Activated B cell treated with CpG ODN at 0.5 μM for 24 hours (primary cell): Measurements from ENCODE around the gene C2CD2L. TPM values are rescaled to one million over a fixed set of nuclear protein-coding genes. Genes with fewer than 3 reads are reported as not detected.
"Not testable (repeated sequence)": the region's sequence is repeated elsewhere in the genome, so short reads cannot be mapped to it uniquely, and the experiment has no call there.

Experiments used
- ATAC-seq: fragments of 200-7000 bp; cut with Tn5 transposase; one replicate; pipeline ENCODE4 v1.10.0; 2021; ENCODE audit warnings: low read depth, mild to moderate bottlenecking, moderate library complexity
- CTCF ChIA-PET: fragments of 350-600 bp; sonication (Branson Sonifier 250); formaldehyde crosslinking; loops from one replicate; lab custom pipeline; 2021; ENCODE audit warnings: antibody characterized with exemption; lab: Charles Lee
- POLR2A ChIA-PET: fragments of 350-600 bp; sonication (Branson Sonifier 250); formaldehyde crosslinking; loops from one replicate; lab custom pipeline; 2021; ENCODE audit warnings: antibody characterized with exemption; lab: Charles Lee
- DNase-seq: peaks from one replicate; pipeline ENCODE4 v3.0.0; 2022
- H3K27ac Mint-ChIP-seq: one replicate; pipeline ENCODE4 v1.8.0; 2020; ENCODE audit warnings: mixed read lengths
- H3K27me3 Mint-ChIP-seq: one replicate; pipeline ENCODE4 v1.8.0; 2021; ENCODE audit warnings: mixed read lengths
- H3K36me3 Mint-ChIP-seq: one replicate; pipeline ENCODE4 v1.8.0; 2021; ENCODE audit warnings: low read depth, mixed read lengths
- H3K4me1 Mint-ChIP-seq: one replicate; pipeline ENCODE4 v1.8.0; 2021; ENCODE audit warnings: mixed read lengths
- H3K4me3 Mint-ChIP-seq: one replicate; pipeline ENCODE4 v1.8.0; 2020; ENCODE audit warnings: mild to moderate bottlenecking, mixed read lengths
- H3K9me3 Mint-ChIP-seq: one replicate; pipeline ENCODE4 v1.8.0; 2020; ENCODE audit warnings: mixed read lengths
- CTCF ChIP-seq: fragments of 200-600 bp; IDR thresholded peaks from one replicate; pipeline ENCODE4 v1.8.0; 2022; ENCODE audit warnings: antibody characterized with exemption, mild to moderate bottlenecking
- intact Hi-C: fragments of 100-400 bp; cut with micrococcal nuclease; formaldehyde crosslinking; loops from one replicate; pipeline ENCODE4 v1.15.1; 2024
- total RNA-seq: library from RNA; stranded (reverse); gene quantifications from 2 replicates; pipeline ENCODE4 v1.2.3, GENCODE V29; 2022

Gene C2CD2L
- total RNA-seq = 6.5 and 6.7 TPM in 2 replicates

GRCh38 chr11:119106564-119107537 lies at the start of gene C2CD2L:
C2CD2L (plus strand) TSS chr11:119107344; CDS start chr11:119107742, 398 bp downstream.
- intact Hi-C loops = loop anchor here (1.0 kb wide), 3 partner anchors 12 to 109 kb away; partner anchors contain the start of genes CENATAC and HINFP
- ChIA-PET POLR2A (interaction anchor here (0.6 to 3.4 kb wide), 19 partner anchors 9 to 315 kb away, joined by 3 to 45 read pairs (median 5); partner anchors contain the start of genes CBL, CENATAC, HINFP and HMBS), CTCF (interaction anchor here (0.8 to 1.2 kb wide), 3 partner anchors 14 to 99 kb away, joined by 3 to 5 read pairs (median 4); partner anchors contain the start of genes CBL and HINFP)
- Mint-ChIP-seq H3K27ac (peak within 1 kb of the TSS; percentile 90), H3K36me3 (peaks cover 18% of the 10 kb centered on the region), H3K27me3 (no peaks in the 10 kb centered on the region), H3K4me3 (peak within 1 kb of the TSS; percentile 88), H3K4me1 (peaks cover 41% of the 10 kb centered on the region), H3K9me3 (no peaks in the 10 kb centered on the region)
- no peak for TF ChIP-seq CTCF
- DNase-seq = peak; percentile 74
- peak; percentile 93 for ATAC-seq

GRCh38 chr11:119059128-119059527 lies 48.0 kb upstream of the C2CD2L start:
- H3K4me1 Mint-ChIP-seq = peaks cover 31% of the 10 kb centered on the region
- H3K27me3 Mint-ChIP-seq, DNase-seq, CTCF ChIA-PET, H3K4me3 Mint-ChIP-seq, H3K27ac Mint-ChIP-seq, ATAC-seq, H3K9me3 Mint-ChIP-seq: not testable (repeated sequence)
- intact Hi-C loops = loop anchor here (5.0 to 10.0 kb wide), 2 partner anchors 64 to 267 kb away; partner anchors contain the start of genes CENATAC and DDX6
- POLR2A ChIA-PET = interaction anchor here (1.1 kb wide), 1 partner anchor 9 kb away, joined by 3 read pairs; the partner anchor contains the start of gene VPS11
- peaks cover 29% of the 10 kb centered on the region for H3K36me3 Mint-ChIP-seq

GRCh38 chr11:119061256-119061655 lies 45.9 kb upstream of the C2CD2L start:
- no peak overlapping the region for H3K4me3 Mint-ChIP-seq
- ATAC-seq (no peak), DNase-seq (no peak)
- H3K27ac Mint-ChIP-seq = no peak overlapping the region
- POLR2A ChIA-PET = interaction anchor here (0.6 to 1.6 kb wide), 4 partner anchors 33 to 48 kb away, joined by 3 to 10 read pairs (median 4); partner anchors contain the start of genes RPS25 and TRAPPC4
- CTCF ChIA-PET = no interaction called here
- H3K4me1 Mint-ChIP-seq = peaks cover 25% of the 10 kb centered on the region
- H3K27me3 Mint-ChIP-seq = no peaks in the 10 kb centered on the region
- no peak for TF ChIP-seq CTCF
- peaks cover 7% of the 10 kb centered on the region for H3K36me3 Mint-ChIP-seq
- intact Hi-C loops = no loop called here
- no peaks in the 10 kb centered on the region for H3K9me3 Mint-ChIP-seq

- H3K27ac Mint-ChIP-seq = no peak overlapping the region
- H3K27me3 Mint-ChIP-seq = no peaks in the 10 kb centered on the region
- no peak for ATAC-seq
- no peak overlapping the region for H3K4me3 Mint-ChIP-seq
- H3K4me1 Mint-ChIP-seq = peaks cover 31% of the 10 kb centered on the region
- intact Hi-C loops = no loop called here
- ChIA-PET CTCF (interaction anchor here (0.6 kb wide), 1 partner anchor 273 kb away, joined by 3 read pairs; no protein-coding TSS in a partner anchor), POLR2A (interaction anchor here (1.6 kb wide), 1 partner anchor 44 kb away, joined by 4 read pairs; the partner anchor contains the start of genes RPS25 and TRAPPC4)
- TF ChIP-seq CTCF = no peak
- no peaks in the 10 kb centered on the region for H3K9me3 Mint-ChIP-seq
- no peak for DNase-seq
- H3K36me3 Mint-ChIP-seq = peaks cover 7% of the 10 kb centered on the region
Measured at GRCh38 chr11:119062779-119063178, 44.4 kb upstream of the C2CD2L start.

- ATAC-seq (no peak), DNase-seq (no peak)
- H3K4me1 Mint-ChIP-seq = peaks cover 34% of the 10 kb centered on the region
- no peak for TF ChIP-seq CTCF
- H3K27me3 Mint-ChIP-seq = no peaks in the 10 kb centered on the region
- H3K36me3 Mint-ChIP-seq = peaks cover 23% of the 10 kb centered on the region
- H3K27ac Mint-ChIP-seq = peak overlapping the region; percentile 41
- peak overlapping the region; percentile 32 for H3K4me3 Mint-ChIP-seq
- intact Hi-C loops = loop anchor here (2.0 kb wide), 1 partner anchor 131 kb away; no protein-coding TSS in a partner anchor
- H3K9me3 Mint-ChIP-seq = no peaks in the 10 kb centered on the region
- CTCF ChIA-PET = interaction anchor here (1.0 to 1.4 kb wide), 2 partner anchors 34 to 47 kb away, joined by 3 read pairs; partner anchors contain the start of genes RPS25 and TRAPPC4
- POLR2A ChIA-PET = interaction anchor here (0.9 to 4.0 kb wide), 4 partner anchors 14 to 253 kb away, joined by 3 to 59 read pairs (median 4); partner anchors contain the start of gene HMBS
Measured at GRCh38 chr11:119065369-119065768, 41.8 kb upstream of the C2CD2L start.
